HG02981 (cell line): ENCODE results near the gene FANCB.

Experiments
- ATAC-seq: cut with Tn5 transposase; IDR thresholded peaks from one replicate; pipeline ENCODE4 v1.9.1; 2021; ENCODE audit warnings: mild to moderate bottlenecking, moderate library complexity; ENCODE audit not compliant: unreplicated experiment

Gene FANCB

DNA sequence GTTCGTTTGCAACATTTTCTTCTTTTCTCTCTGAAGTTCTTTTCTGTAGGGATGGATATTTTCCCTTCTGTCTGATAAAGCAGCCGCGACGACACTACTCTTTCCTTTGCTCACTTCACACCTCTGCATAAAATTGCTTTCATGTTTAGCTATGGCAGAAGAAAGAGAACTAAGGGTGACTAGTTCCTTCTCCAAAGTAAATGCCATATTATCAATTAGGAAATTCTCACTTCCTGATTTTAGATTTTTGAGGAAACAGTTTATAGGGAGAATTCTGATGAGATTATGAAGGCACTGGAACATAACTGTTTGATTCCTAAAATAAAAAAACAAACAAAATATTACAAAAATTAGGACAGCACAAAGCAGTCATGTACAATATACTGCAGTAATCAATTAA lies 29.2 kb downstream of the FANCB start:
- ATAC-seq = no peak

DNA sequence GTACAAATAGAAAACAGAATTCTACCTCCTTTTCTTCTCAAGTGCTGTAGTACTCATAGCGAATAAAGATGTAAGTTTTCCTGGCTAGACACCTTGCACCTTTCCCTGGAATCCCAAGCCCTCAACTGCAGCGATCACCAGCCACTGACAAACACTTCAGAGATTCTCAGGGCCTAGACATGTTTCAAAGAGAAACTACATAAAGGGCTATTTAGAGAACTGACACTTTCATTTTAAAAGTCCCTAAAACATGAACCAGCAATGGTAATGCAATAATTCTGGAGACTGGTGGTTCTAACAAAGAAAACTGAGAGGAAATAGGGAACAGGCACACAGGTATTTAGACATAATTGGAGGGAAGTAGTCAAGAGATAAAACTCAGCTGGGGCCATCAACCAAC lies 35.7 kb downstream of the FANCB start:
- ATAC-seq = no peak

DNA sequence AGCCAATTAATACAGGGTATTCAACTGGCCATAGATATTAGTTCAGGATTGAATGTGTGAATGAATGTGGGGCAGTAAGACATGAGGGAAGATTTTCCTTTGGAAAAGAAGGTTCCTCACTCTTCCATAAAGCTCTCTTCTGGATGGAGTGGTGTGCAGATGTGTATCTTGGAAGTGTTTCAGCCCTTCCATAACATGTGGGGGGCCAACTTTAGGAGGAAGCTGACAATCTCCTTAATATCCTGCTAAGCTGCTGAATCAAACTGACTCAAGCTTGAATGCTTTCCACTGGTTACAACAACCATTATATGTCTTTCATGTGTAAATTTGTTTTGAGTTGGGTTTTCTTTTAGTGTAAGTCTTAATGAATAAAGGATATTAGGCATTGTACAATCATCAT lies 40.3 kb downstream of the FANCB start:
- ATAC-seq = no peak

DNA sequence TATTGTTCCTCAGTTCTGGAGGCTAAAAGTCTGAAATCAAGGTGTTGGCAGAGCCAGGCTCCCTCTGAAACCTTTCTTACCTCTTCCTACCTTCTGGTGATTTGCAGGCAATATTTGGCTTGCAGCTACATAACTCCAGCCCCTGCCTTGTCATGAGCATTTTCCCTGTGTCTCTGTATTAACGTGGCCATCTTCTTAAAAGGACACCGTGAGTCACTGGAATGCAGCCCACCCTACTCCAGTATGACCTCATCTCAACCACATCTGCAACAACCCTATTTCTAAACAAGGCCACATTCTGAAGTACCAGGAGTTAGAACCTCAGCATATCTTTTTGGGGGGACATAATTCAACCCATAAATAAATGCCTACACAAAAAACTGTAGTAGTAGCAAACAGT lies 40.7 kb downstream of the FANCB start:
- ATAC-seq = no peak

DNA sequence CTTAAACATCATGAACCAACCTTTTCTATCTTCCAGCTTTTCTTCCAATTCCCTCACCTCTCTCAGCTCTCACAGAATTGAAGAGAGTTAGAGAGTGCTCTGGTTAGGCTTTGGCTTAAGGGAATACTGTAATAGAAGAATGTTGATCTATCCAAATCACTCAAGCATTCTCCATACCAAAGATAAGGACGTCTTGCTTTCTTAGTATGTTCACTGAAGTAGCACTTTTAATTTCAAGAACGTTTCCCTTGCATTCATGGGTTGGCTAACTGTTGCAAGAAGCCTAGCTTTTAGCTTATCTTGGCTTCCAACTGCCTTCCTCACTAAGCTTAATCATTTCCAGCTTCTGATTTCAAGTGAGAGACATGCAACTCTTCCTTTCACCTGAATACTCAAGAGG lies 43.2 kb downstream of the FANCB start:
- ATAC-seq = no peak

DNA sequence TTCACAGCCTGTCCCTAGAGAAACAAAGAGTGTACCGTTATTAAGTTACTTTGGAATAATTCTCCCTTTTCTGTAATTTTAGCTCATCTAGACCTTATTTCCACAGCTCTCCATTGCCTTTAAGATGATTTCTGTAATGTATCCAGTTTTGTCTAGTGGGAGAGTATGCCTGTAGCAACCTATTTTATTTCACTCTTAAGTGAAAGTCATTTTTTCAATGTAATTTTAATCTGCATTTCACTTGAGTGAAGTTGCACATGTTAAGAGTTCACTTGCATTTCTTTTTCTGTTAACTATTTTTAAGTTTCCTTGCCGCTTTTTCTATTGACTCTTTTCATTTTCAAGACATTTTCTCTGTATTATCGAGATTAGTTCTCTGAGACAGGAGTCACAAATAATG lies 46.5 kb downstream of the FANCB start:
- no peak for ATAC-seq

DNA sequence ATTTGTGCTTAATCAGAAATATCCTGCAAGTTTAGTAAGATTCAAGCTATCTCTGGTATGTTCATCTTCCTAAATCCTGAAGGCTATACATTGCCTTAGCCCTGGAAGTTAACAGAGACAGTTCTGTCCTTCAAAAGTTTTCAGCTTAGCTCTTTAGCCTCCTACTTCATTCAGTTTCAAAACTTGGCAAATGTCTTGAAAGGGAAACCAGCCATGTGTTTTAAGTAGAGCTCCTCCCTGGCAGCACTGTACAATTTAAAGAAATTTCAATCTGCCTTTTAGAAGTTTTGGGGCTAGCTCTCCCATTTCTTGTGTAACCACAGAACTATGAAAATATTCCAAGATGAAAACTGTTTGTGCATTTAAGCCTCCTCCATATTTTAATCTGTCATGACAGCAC lies 47.0 kb downstream of the FANCB start:
- no peak for ATAC-seq

DNA sequence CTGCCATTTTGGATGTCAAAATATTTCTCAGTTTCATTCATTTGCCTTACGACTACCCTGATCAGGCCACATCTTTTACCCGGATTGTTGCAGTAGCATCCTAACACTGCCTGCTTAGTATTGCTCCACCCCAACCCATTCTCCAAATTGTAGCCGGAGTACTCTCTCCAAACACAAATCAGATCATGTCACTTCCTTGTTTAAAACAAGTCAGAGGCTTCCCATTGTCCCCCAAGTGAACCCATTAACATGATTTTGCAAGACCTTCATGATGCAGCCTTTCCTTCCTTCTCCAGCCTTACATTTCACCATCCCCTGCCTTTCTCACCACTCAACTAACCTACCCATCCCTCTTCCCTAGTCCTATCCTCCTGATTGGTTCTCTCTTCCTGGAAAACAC lies 53.1 kb downstream of the FANCB start:
- no peak for ATAC-seq

DNA sequence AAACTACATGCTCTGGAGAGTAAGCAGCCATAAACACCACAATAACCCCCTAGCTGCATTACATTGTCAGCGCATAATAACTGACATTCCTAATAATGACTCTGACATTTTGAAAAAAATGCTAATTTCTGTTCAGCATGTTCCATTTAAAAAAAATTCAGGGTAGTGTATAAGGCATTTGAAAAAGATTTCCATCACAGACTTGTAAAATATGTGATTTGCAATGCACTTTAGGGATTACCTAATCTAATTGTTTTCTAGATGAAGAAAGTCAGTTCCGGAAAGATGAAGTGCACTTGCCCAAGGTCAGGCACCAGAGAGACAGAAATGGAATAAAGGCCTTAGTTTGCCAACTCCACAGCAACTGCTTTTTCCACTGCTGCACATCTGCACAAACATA lies 55.3 kb downstream of the FANCB start:
- no peak for ATAC-seq

DNA sequence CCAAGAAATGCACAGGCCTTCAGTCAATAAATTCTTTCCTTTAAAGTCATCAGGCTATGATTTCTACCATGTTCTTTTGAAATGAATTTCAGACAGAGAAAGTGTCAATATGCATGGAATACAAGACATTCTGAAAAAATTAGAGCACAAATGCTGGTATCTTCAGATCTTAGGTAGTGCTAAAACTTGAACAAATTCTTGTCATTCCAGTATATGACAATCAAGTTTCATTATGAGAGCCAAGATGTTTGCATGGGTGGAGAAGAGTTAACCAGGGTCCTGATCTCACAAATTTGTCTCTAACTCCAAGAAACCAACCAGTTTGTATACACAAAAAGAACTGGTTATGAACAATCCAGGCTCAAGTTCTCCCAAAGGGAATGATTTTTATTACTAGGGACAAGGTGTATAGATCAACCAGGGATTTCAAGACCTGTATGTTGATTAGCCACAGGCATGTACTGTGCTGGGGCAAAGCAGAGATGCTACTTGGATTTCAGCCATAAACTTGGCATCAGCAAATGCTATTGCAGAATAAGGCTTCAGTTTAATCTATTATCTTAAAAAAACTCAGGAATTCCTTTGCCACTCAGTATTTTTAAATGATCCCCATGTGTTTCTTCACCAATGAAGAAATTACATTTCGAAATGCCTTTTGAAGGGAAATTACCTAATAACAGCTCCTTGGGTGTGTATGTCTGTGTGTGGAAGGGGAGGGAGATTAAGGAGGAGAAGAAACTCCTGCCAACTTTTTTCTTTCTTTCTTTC lies 69.7 kb downstream of the FANCB start:
- no peak for ATAC-seq

DNA sequence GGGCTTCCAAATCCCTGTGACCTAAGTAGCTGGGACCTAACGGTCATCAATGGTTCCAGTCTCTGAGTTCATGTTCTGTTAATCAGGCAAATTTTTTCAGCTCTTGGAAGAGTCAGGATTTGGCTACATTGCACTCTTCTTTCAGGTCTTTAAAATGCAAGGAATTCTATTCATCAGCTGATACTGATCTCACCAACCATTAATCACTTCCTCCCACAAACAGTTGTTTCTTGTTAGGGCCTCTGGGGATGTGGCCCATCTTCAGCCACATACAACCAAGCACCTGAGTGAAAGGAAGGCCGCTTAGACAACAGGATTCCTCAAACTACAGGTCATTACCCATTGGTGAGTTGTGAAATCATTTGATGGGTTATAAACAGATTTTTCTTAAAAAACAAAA lies 71.7 kb downstream of the FANCB start:
- ATAC-seq = no peak

DNA sequence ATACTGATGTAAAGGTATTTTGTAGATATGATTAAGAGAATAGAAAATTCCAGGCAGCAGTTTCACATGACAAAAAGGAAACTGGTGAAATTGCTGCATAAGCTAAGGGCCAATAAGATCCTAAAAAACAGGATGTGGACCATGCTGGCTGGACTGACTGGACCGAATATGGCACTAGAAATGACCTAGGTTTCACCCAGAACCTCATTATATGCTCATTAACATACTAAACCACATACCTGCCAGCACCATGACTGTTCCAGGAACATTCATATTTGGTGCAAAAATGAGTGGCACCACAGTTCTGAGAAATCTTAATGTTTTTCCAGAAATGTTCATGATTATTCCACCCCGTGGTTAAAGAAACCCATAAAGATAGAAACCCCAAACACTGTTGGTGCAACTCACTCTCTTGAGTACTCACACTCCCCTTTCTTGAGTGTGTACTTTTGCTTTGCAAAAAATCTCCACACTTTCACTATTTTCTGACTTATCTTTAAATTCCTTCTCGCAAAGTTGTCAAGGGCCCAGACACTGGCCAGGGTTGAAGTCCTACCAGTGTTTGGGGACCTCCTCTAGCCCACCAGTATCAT lies 74.0 kb downstream of the FANCB start:
- ATAC-seq = no peak
